CD4-positive, alpha-beta T cell treated with Interleukin-6 for 4 hours (primary cell): Measurements from ENCODE around the gene MMP3.

Experiments
- DNase-seq: peaks from one replicate; pipeline ENCODE4 v3.0.0-alpha.2; 2020; ENCODE audit warnings: mixed read lengths

The MMP3 gene

DNA sequence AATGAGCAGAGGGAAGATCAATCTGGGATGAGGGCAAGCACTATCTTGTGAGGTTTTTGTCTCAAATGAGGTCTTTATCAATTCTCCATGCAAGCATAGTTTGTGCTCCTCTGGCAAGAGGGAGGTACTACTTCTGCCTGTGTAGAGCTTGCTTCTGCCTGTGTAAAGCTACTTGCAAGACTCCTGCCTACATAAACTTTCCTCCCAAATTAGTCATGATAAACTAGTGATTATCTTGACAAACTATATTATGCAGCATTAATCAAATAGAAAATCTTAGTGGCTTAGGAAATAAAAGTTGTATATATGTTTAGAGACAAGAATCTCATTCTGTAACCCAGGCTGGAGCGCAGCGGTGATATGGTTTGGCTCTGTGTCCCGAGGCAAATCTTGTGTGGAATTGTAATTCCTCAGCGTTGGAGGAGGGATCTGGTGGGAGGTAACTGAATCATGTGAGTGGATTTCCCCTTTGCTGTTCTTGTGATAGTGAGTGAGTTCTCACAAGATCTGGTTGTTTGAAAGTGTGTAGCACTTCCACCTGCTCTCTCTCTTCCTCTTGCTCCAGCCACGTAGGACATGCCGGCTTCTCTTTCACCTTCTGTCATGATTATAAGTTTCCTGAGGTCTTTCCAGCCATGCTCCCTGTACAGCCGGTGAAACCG lies 54.9 kb downstream of the MMP3 start:
- DNase-seq = no peak
